PC-9 (cell line): ENCODE results near the gene SGPL1.

Experiments
- CTCF ChIP-seq: fragments of 200-600 bp; sonication (generic); conservative IDR thresholded peaks from 2 replicates; pipeline ENCODE4 v1.6.1; 2017; ENCODE audit warnings: mixed run types, antibody characterized with exemption, mild to moderate bottlenecking, moderate library complexity
- EZH2 ChIP-seq: fragments of 200-600 bp; sonication (generic); IDR thresholded peaks from 2 replicates; pipeline ENCODE4 v1.8.0; 2017; ENCODE audit warnings: antibody characterized with exemption, low read depth

GRCh38 chr10:70885481-70885880 lies 69.7 kb downstream of the SGPL1 start:
- TF ChIP-seq EZH2 = no peak
- TF ChIP-seq CTCF = no peak
